ENCODE measurements around the gene KCNS1. TPM values are rescaled to one million over a fixed set of nuclear protein-coding genes. Genes with fewer than 3 reads are reported as not detected.
"Not testable (repeated sequence)": the region's sequence is repeated elsewhere in the genome, so short reads cannot be mapped to it uniquely, and the experiment has no call there.

Gene KCNS1, protein sequence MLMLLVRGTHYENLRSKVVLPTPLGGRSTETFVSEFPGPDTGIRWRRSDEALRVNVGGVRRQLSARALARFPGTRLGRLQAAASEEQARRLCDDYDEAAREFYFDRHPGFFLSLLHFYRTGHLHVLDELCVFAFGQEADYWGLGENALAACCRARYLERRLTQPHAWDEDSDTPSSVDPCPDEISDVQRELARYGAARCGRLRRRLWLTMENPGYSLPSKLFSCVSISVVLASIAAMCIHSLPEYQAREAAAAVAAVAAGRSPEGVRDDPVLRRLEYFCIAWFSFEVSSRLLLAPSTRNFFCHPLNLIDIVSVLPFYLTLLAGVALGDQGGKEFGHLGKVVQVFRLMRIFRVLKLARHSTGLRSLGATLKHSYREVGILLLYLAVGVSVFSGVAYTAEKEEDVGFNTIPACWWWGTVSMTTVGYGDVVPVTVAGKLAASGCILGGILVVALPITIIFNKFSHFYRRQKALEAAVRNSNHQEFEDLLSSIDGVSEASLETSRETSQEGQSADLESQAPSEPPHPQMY
- total RNA-seq: 0.05 and 0.18 TPM in 2 replicates

DNA sequence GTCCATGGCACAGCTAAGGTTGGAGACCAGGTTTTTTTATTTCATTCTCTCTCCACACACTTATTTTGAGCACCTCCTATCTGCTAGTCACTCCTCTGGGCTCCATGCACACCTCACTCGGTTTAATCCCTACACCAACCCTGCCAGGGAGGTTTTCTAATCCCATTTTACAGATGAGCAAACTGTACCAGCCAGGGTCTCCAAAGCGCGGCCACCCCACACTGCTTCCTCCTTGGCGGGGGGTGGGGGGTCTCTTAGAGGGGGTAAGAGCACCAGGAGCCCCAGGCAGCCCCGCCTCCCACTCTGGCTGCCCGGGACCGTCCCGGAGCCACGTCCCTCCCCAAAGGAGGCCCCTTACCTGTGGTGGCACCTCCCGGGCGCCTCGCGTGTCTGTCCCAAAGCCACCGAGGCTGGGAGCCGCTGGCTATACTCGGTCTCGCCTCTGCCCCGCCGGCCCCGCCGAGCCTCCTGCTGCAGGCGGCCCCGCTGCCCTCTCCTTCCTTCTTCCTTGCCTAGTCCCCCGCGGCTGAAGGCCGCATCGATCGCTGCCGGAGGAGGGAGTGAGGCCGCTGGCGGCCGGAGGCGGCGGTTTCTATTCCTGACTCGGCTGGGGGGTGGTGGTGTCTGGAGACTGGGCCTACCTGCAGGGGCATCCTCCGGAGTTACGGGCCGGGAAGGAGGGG, at the start of gene KCNS1:
Gene KCNS1, minus strand, starts transcription at position 565 of the 683 bp plus-strand sequence. CDS start 1,891 bp downstream, outside the sequence.
- intact Hi-C loops (cut with micrococcal nuclease): no loop called here

DNA sequence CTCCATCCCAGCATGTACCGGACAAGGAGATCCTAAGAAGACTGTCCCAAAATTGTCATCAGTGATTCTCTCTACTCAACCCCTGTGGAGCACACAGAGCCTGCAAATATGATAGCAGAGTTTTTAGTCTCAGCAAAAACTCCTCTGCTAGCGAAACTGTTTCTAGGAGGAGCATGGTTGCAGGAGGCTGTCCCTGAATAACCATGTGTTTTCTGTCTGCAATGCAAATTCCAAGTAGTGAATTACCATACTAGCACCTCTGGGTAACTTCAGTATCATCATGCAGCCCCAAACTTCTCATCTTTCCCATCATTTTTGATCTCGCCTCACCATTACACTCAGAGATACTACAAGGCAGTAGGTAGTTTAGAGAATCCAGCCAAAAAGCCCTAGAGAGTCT, 48.1 kb upstream of the KCNS1 start:
- intact Hi-C loops (cut with micrococcal nuclease): no loop called here

DNA sequence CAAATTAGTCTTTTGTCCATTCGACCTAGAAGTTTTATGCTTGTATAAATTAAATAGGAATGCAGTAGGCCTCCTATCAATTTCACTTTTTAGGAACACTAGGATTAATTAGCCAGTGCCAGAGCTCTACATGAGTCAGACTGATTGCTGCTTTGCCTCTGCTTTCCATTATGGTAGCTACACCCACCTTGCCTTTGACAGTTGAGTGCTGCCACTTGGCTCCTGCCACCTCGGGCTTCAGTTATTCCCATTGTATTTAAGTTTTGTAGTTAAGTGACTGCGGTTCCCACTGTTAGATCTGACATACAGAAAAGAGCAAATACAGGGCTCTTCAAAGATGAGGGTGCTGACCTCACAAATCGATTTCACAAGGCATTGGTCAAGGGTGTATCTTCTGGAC, 39.9 kb upstream of the KCNS1 start:
- intact Hi-C loops (cut with micrococcal nuclease): no loop called here

DNA sequence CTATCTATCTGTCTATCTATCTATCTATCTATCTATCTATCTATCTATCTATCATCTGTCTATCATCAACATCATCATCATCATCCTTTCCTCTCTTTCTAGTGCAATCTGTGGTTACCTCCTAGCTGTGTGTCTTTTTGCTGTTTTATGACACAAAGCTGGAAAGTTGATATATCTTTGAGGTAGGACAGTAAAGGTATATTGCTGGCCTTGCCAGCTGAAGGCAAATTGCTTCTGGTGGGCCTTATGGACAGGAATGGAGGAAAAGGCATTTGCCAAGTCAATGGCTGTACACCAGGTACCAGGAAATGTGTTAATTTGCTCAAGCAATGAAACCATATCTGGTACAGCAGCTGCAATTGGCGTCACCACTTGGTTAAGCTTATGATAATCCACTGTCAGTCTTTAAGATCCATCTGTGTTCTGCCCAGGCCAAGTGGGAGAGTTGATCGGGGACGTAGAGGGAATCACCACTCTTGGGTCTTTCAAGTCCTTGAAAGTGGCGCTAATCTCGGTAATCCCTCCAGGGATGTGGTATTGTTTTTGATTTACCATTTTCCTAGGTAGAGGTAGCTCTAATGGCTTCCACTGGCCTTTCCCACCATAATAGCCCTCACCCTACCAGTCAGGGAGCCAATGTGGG, 38.9 kb upstream of the KCNS1 start:
- intact Hi-C loops (cut with micrococcal nuclease): not testable (repeated sequence)

DNA sequence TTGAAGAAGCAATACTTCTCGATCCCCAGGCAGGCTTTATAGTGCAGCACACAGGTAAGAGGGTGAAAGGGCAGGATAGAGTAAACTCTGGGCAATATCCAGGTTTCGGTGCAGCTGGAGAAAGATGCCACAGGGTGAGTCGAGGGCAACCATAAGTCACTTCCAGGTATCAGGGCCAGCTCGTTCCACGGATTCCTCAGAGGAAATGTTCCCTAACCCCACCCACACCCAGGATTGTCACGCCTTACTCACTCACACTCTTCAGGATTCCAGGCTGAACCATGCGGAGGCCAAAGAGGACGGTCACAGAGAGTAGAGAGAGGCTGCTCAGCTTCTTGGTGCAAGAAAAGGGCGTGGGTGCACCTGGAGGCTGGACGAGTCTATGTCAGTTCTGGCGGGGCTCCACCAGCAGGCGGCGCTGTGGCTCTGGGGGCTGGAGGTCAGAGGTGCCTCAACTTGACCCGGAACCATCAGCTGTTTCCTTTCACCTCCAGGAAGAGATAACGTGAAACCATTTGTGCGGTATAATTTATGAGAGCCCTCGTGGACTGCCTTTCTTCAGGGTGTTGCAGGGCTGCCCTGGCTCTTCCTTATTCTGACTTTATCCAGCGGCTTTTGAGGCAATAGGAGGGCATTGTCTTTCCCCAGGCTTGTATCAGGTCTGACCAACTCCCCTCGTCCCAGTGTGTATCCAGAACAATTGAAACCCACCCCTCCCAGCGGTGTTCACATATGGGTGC, 37.8 kb upstream of the KCNS1 start:
- intact Hi-C loops (cut with micrococcal nuclease): no loop called here

DNA sequence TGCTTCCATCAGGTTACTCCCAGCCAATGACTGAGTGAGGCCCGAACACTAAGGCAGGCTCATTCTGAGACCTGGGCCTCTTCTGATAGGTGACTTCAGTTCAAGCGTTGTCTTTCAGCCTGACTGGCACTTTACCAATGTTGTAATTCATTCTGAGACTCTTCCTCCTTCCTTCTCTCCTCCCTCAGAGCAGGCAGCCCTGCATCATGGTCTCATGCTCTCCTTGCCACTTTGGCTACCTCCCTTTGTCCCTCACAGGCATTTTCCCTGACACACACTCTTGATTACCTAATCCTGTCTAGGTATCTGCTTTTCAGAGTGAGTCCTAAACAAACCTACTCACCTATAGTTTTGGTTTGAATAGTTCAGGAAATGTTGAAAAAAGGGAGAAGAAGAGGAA, 36.0 kb upstream of the KCNS1 start:
- intact Hi-C loops (cut with micrococcal nuclease): no loop called here

DNA sequence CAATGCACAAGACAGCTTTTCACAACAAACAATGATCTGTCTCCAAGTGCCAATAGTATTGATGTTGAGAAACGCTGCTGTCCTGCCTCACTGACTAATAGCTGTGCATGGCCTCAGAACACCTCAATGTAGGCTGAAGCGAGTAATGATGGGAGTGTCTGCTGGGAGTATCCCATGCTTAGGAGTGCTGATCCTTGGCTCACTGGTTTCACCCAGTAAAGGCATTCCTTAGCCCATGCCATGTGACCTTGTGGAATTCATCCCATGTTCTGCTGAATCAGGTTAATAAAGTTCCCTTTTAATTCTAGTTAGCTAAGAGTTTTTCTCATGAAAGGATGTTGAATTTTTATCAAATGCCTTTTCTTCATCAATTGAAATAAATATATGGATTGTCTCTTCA, 27.2 kb upstream of the KCNS1 start:
- intact Hi-C loops (cut with micrococcal nuclease): no loop called here

DNA sequence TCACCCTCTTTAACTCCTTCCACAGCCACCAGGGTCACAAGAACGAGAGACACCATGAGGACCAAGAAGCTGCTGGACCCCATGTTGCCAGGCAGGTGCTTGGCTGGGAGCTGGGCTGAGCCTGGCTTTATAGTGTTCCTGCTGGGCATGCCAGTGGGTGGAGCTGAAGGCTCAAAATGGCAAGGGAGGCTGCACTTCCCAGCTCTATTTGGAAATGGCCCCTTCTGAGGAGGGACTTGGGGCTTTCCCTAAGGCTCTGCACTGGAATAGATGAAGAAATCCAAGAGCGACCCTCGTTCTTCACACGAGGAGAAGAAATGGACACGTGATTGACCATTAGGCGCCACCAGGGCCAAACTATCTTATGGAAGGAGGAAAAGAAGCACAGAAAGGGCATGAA, 23.4 kb upstream of the KCNS1 start, which contains the start of gene WFDC12:
Gene WFDC12, minus strand, starts transcription at position 101 of the 400 bp plus-strand sequence. Its CDS starts 18 bp downstream, at position 83.
- intact Hi-C loops (cut with micrococcal nuclease): no loop called here

DNA sequence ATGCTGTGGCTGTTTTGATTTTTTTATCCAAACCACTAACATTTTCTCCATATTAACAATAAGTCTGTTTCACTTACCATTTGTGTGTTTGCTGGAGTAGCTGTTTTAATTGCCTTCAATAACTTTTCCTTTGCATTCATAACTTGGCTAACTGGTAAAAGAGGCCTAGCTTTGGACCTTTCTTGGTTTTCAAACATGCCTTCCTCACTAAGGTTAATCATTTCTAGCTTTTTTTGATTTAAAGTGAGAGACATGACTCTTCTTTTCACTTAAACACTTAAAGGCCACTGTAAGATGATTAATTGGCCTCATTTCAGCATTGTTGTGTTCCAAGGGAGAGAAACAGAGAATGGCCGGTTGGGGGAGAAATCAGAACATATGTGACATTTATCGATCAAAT, 20.5 kb upstream of the KCNS1 start:
- intact Hi-C loops (cut with micrococcal nuclease): no loop called here

DNA sequence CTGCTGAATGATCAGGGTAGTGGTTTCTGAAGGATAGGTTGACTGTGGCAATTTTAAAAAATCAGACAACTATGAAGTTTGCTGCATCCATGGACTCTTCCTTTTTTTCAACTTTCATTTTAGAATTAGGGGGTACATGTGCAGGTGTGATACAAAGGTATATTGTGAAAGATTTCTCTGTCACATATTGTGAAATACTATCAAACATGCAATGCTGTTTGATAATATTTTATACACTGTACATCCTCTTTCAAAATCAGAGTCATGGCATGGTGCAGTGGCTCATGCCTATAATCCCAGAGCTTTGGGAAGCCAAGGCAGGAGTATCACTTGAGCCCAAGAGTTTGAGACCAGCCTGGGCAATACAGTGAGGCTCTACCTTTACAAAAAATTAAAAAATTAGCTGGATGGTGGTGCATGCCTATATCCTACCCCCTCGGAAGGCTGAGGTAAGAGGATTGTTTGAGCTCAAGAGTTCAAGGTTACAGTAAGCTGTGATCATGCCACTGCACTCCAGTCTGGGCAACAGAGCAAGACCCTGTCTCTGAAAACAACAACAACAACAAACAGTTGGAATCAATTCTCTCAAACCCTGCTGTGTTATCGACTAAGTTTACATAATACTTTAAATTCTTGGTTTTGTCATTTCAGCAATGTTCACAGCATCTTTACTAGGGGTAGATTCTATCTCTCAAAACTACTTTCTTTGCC, 18.8 kb upstream of the KCNS1 start:
- intact Hi-C loops (cut with micrococcal nuclease): no loop called here

DNA sequence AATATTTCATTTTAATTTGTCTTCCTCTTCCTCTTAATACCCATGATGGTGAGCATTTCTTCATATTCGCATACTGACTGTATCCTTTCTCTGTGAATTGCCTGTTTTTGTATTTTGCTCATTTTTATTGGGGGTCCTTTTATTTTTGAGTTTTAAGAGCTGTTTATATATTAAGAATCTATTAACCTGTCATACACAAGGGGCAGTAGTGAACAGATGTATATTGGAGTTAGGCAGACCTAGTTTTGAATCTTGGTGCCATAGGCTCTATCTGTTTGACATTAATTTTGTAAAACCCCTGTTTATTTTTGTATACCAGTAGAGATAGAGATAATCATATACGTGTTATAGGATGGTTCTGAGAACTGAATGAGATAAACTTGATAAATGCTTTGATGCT, 17.1 kb upstream of the KCNS1 start:
- intact Hi-C loops (cut with micrococcal nuclease): no loop called here

DNA sequence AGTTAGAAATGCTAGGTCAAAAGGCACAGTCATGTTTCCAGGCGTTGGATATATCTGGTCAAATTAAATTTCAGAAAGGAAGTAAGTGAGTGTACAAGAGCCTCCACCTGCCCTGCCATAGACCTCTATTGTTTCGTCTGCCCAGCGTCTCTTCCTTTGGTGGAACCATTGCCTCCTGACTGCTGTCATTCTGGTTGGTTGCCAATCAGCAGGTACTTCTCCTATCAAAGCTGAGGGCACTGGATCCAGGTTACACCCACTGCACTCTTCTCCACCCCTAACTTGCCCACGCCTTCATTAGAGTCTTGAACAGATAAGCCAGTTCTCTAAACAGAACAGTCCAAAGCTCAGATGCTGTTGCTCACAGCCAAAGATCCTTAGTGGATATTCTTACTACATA, 16.7 kb upstream of the KCNS1 start:
- intact Hi-C loops (cut with micrococcal nuclease): no loop called here

DNA sequence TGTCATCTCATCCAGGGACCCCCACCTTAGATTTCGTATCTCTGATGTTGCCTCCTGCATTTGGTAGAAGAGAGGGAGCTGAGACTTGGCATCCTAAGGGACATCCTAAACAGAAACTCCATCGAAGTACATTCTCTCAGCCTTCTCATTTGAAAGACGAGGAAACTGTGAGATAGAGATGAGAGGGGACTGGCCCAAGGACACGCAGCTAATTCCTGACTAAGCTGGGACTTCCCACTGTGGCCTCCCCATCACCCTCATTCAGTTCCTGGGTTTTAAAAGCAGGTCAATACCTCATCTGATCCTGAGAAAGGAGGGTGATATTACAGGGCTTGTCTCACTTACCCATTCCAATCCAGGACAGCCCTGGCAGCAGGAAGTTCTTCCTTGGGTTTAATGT, 14.9 kb upstream of the KCNS1 start:
- intact Hi-C loops (cut with micrococcal nuclease): no loop called here

DNA sequence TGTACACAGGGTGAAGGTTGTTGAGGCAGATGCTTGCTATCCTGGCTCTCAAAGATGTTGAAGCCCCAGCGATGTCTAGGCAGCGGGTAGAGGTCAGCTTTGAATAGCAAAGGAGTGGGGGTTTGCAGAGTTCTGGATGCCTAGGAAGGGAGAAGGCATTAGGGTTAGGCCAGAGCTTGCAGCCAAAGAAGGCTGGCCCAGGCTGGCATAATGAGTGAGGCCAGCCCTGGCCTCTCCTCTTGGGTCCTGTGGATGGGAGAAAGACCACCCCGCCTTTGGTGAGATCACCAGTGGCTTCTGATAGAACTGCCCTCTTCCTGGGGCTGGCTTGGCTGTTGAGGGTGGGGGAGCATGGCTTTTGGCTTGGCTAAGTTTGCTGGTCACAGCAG, 14.5 kb upstream of the KCNS1 start:
- intact Hi-C loops (cut with micrococcal nuclease): no loop called here

DNA sequence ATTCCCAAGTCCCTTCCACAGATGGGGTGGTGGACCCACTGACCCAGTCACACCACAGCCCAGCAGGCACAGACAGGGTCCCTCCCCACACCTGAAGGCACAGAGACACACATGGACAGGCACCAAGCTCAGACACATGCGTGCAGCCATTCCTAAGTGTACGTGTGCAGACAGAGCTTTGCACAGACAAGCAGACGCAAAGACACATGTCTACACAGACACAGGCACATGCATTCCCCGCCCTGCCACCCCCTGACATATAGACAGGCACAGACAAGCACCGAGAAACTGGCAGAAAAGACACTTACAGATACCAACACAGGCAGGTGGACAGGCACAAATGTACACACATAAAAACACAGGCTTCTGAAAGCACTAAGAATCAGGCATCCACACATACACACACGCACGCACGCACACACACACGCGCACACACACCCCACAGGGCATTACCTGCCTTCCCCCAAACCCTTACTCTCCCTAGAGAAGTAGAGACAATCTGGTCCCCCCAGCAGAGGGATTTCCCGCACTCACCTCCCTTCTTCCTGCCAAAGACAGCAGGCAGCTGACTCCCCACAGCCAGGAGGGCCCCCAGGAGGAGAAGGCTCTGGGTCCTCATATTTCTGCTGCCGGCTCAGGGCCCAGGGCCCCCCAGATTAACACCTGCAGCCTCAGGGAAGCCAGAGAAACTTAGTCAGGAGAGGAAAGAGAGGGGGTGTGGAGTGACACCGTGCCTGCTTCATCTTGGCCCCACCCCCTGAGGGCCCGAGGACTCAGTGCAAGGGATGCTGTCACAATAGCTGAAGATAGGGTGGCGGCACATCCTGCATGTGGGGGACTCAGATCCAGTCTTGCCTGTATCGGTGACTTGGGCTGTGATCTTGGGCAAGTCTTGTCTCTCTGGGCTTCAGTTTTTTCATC, 13.8 kb upstream of the KCNS1 start, which contains the start of gene WFDC5:
Gene WFDC5, minus strand, starts transcription at position 710 of the 921 bp plus-strand sequence. Its CDS starts 91 bp downstream, at position 619.
- intact Hi-C loops (cut with micrococcal nuclease): no loop called here

DNA sequence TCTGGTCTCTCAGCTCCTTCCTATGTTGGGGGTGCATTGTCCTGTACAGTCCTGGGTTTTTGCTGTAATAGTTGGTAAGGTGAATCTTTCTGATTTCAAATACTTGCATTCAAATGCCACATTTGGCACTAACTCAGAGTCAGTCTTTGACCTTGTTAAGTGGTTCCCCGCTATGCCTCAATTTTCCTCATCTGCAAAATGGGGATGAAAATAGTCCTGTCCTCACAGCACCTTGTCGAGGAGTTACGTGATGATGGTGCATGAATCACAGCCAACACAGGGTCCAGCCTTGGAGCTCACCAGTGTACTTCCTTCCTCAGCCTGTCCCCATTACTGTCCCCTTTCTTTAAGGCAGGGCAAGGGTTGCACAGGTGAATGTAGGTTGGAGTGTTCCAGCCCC, 12.9 kb upstream of the KCNS1 start:
- intact Hi-C loops (cut with micrococcal nuclease): no loop called here

DNA sequence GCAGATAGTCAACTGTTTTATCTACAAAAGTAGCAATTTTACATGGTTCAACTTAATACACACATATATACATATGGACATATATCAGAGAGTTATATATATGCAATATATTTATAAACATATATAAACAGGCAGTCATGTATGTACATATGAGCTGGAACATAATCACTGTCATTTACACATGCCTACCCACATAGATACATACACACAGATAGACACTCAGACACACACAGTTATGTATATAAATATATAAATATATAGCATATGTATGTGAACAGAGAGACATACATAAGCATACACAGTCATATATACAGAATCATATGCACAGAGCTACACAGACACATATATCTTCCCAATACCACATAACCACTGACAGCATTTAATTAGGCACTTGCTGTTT, 11.8 kb upstream of the KCNS1 start:
- intact Hi-C loops (cut with micrococcal nuclease): no loop called here

DNA sequence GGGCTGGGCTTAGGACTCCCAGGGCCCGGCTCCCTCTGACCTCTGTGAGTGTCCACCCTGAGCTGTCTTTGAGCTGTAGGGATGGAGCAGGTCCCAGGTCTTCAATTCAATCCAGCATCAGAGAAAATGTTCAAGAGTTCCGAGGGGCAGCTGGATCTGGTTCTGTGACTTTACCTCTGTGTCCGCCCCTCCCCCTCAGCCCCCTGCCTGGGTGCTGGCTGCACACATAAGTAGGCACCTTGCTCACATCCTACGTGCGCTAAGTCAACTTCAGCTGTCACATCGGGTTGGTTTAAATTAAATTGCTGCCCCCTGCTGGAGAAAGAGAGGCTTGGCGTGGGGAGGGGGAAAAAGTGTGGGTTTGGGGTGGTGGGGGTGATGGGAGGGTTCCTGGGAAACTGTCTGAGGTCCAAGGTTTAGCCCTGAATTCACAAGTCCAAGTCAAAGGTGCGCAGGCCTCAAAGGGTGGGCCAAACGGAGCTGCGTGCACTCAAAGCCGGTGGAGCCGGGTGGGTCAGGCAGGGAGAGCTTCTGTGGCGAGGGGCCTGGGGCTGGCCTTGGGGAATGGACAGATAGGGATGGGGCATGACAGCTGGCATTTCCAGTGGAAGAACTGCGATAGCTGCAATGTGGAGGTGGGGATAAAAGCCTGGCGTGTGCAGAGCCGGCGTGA, 11.0 kb upstream of the KCNS1 start:
- intact Hi-C loops (cut with micrococcal nuclease): no loop called here

DNA sequence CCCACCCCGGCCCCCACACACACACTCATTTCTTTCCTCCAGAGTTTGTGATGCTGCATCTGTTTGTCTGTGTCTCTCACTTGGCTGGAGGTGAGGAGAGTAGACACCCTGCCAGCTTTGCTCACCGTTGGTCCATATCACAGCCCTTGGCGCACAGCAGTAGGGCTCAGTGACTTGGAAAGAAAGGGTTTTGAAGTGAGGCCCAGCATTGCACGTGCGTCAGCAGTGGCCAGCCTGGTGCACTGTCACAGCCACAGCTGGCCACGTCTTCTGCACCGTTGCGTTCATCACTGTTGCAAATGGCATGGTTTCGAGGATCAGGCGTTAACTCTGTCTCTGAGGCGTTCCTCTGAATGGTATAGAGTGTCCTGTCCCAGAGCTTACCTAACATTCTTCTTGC, 10.4 kb upstream of the KCNS1 start:
- intact Hi-C loops (cut with micrococcal nuclease): no loop called here
